HuH-7 (cell line): ENCODE results near the gene EFNA3.

ENCODE experiments used
- DNase-seq: peaks from one replicate; pipeline ENCODE4 v3.0.0; 2011; ENCODE audit warnings: low spot score

The EFNA3 gene

DNA sequence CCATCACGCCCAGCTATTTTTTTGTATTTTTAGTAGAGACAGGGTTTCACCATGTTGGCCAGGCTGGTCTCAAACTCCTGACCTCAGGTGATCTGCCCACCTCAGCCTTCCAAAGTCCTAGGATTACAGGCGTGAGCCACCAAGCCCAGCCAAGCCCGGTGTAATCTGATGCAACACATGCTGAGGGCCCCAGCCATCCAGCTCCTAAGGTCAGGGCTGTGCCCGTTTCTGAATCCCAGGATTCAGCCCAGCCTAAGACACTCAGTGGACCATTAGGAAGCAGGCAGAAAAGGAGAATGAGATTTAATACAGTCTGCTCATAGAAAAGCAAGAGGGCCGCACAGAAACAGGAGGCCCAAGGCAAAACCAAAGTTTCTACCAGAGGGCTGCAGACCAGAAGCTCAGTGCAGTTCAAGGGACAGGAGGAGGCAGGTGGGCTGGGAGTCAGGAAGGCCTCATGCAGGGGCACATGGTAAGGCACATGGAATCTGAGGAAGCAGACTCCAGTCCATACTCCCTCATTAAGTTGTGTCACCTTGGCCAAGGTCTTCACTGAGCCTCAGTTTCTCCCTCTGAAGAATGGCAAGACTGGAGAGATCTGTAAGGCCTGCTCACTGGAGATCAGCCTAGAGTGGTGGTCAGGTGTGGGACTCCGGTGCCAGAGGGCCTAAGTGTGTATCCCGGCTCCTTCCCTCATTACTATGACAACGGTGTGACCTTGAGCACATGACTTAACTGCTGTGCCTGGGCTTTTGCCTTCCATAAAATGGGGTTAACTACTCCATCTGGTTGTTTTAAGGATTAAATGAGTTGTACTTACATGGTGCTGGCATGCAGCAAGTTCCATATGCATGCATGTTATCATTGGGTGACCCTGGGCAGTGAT, 29.9 kb upstream of the EFNA3 start:
- DNase-seq, result peak; percentile 71

DNA sequence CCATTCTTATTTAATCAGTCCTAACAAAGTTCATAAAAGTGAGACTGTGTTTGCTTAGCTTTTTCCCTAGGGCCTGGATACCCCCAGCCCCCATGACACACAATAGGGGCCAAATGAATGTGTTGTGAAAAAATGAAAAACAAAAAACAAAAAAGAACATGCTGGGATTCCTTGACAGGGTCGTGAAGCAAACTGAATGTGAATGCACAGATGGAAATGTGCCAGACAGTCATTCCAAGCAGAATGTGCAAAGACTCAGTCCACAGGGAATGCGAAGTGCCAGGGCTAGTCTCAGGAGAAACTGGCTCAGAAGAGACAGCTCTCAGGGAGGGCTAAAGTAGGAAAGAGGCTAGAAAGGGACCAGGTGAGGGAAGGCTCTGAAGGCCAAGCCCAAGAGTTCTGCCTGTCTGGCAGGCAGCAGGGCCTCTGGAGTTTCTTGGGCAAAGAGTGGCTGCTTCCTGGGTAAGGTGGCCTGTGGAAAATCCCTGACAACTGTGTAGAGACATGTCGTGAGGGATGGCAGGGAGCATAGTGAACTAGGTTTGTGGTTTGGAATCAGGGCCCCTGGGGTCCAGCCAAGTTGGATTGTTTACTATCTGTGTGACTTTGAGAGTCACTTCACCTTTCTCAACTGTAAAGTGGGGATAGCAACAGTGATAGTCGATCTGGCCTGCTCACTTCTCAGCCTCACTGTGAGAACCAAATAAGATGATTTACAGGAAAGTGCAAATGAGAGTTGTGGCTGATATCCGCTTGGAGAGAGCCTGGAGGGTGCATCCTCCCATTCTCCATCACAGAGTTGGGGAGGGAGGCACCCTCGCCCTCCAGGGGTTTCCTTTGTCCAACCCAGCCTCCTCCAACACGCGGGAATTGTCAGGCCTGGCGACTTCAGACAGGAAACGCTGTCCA, 28.7 kb upstream of the EFNA3 start:
- DNase-seq, result peak; percentile 43

DNA sequence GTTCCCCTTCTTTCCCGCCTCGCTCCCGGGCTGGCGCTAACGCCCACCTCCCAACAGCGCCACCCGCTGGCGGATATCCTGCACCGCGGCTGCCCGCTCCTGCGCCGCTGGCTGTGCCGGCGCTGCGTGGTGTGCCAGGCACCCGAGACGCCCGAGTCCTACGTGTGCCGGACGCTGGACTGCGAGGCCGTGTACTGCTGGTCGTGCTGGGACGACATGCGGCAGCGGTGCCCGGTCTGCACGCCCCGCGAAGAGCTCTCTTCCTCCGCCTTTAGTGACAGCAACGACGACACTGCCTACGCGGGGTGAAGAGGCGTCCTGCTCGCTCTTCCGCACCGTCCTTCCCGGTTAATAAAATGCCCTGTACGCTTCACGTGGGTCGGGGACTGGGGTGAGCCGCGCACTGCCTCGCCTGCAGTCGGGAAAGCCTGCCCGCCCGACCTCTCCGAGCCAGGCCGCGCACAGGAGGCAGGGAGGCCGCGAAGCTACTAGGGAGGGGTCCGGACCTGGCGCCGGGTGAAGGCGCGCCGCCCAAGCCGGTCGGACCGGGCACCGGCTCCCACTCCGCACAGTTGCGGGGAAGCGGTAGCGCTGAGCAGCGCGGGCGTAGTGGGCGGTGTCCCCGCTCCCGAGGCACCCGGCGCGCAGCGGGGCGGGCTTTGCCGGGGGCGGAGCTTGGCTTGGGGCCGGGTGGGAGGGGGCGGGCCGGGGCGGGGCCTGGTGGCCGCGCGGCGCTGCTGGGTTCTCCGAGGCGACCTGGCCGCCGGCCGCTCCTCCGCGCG, 27.9 kb upstream of the EFNA3 start, which contains the start of gene ADAM15:
TSS of gene ADAM15 (plus strand) at position 757 of the 782 bp plus-strand sequence. CDS start 71 bp downstream, outside the sequence.
- DNase-seq, result peak; percentile 98

DNA sequence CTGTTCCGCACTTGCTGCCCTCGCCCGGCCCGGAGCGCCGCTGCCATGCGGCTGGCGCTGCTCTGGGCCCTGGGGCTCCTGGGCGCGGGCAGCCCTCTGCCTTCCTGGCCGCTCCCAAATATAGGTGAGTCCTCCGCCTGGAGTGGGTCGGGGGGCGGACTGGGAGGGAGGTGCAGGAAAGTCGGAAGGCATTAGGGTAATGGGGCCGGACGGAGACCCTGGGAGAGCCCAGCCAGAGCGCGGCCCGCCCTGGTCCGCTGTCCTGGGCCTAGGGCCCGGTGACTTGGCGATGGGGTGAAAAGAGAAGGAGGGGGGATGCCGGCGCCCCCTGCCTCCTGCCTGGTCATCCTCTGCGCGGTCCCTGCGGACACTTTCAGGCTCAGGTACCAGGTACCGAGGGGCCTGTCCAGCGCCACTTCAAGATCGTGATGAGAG, 27.3 kb upstream of the EFNA3 start:
- peak; percentile 40 for DNase-seq

DNA sequence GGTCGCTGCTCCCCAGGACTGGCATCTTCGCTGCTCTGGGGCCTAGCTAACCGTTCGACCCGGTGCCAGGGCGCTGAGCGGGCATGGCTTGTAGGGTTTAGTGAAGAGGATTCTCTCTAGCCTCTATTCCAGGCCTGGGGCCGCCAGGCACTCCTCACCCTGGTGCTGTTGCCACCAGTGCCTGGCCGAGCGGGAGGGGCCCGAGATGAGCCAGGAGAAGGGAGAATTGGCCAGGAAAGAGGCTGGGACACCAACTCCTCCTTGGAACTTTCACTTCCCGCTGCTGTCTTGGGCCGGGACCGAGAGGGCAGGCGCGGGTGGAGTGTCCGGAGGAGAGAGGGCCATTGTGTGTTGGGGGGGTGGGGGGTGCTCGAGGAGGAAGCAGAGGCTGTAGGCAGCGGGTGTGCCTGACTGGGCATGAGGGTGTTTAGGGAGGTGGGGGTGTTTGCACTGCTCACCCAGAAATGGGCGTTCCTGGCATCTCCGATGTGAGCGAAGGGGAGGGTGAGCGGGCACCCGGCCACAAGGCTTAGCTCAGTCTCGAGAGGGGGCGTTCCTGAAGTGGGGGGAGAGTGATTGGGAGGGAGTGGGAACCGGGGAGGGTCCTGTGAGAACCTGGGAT, 26.7 kb upstream of the EFNA3 start:
- peak; percentile 42 for DNase-seq

DNA sequence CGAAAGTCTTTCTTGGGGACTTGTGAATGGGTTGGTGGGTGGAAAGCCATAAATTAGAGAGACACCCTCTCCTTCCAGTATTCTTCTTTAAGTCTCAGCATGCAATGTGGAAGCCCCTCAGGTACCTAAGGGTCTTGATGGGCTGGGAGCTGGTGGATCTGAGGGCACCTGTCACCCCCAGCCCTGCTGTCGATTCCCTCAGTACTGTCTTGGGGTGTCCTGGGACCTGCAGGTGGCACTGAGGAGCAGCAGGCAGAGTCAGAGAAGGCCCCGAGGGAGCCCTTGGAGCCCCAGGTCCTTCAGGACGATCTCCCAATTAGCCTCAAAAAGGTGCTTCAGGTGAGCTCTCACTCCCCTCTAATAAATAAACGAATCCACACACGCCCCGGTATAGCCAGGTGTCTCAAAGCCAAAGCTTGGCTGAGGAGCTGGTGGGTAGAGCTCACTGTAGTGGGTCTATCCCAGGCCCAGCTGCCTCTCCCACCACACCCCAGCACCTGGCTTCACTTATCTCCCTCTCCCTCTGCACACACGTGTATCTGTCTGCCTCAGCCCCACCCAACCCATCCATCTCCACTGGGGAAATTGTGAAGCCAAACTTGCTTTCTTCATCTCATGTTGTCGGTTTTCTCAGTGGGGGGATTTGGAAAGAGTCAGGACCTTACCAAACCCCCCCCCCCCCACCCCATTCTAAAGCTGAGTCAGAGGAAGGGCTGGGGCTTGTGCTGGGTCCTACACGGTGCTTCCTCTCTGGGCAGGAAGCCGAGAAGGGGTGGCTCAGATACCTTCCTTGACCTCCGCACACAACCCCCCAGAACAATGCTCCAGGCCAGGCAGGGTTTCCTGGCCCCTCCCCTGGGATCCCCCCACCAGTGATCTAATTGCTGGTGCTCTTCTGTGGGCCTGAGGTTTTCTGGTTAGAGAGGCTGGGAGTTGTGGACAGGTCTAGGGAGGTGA, 25.9 kb upstream of the EFNA3 start:
- DNase-seq, result no peak

GRCh38 chr1:155053531-155054105, 25.0 kb upstream of the EFNA3 start:
- DNase-seq, result no peak

DNA sequence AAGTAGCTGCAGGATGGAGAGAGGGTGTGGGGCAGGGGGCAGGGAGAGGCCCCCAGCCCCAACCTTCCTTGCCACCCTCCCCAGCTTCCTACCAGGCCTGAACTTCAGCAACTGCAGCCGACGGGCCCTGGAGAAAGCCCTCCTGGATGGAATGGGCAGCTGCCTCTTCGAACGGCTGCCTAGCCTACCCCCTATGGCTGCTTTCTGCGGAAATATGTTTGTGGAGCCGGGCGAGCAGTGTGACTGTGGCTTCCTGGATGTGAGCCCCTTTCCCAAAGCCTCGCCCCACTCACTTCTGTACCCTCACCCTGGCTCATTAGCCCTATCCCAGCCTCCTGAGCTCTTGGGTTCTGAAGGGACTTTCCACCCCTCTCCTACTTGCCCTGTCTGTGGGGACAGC, 21.5 kb upstream of the EFNA3 start:
- DNase-seq, result no peak

DNA sequence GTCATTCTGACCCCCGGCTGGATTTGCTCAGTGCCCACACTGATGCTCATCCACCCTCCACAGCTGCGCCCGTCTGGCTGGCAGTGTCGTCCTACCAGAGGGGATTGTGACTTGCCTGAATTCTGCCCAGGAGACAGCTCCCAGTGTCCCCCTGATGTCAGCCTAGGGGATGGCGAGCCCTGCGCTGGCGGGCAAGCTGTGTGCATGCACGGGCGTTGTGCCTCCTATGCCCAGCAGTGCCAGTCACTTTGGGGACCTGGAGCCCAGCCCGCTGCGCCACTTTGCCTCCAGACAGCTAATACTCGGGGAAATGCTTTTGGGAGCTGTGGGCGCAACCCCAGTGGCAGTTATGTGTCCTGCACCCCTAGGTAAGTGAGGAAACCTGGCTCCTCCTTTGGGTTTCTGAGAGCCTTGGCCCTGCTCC, 20.8 kb upstream of the EFNA3 start:
- no peak for DNase-seq

DNA sequence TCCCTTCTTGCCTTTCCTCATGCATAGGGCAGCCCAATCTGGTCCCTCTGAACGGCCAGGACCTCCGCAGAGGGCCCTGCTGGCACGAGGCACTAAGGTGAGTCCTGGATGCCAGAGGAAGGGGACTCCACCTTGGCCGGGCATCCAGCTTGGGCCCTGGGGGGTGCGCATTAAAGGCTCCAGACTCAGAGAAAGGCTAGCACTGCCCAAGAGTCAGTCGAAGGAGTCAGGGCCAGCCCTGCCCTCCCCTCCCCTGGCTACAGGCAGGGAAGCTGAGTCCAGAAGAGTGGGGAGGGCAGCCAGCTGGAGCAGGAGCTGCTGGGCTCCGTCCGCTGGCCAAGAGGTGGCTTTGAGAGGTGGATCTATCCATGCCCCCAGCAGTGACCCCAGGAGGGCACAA, 17.9 kb upstream of the EFNA3 start:
- DNase-seq, result no peak

GRCh38 chr1:155061381-155062150, 17.1 kb upstream of the EFNA3 start:
- peak; percentile 98 for DNase-seq

DNA sequence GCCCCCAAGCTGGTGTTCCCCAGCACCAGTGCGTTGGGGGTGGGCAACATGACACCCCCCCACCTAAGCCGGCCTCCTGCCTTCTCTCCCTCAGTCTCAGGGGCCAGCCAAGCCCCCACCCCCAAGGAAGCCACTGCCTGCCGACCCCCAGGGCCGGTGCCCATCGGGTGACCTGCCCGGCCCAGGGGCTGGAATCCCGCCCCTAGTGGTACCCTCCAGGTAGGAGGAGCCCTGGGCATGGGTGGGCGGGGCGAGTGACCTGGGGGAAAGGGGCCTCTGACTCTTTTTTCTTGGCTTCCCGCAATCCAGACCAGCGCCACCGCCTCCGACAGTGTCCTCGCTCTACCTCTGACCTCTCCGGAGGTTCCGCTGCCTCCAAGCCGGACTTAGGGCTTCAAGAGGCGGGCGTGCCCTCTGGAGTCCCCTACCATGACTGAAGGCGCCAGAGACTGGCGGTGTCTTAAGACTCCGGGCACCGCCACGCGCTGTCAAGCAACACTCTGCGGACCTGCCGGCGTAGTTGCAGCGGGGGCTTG, 16.4 kb upstream of the EFNA3 start:
- DNase-seq, result peak; percentile 95

DNA sequence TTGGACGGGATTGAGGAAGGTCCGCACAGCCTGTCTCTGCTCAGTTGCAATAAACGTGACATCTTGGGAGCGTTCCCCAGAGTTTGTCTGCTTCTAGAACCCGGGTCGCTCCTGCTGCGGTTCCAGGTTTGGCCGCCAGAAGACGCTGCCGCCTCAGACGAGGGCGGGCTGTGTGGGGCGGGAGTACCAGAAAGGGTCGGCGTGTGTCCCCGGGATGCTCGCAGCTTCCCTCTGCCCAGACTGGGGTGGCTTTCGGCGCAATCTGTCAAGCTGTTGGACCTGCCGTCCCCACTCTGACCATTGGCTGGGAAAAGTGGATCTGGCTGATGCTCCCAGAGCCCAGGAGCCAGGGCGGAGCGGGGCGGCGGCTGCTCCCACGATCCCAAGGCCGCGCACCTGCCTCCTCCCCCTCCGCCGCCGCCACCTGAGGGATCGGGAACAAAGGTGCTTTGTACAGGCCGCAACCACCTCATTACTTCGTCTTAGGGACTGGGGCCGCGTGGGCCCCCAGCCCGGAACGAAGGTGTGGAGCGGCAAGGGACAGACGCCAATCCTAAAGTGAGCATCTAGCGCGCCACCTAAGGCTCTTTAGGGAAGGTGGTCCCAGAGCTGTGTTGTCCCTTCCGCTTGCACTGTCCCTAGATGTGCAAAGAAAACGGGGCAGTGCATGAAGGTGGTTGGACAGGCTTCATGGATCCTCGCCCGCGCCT, 15.8 kb upstream of the EFNA3 start:
- peak; percentile 96 for DNase-seq

- DNase-seq, result peak; percentile 99
Measured at GRCh38 chr1:155063550-155064110, 15.0 kb upstream of the EFNA3 start, which contains the start of gene EFNA4. Gene EFNA4, plus strand, starts transcription at chr1:155063740. Its CDS starts 84 bp downstream, at chr1:155063824.

- no peak for DNase-seq
Measured at GRCh38 chr1:155064111-155064831, 14.4 kb upstream of the EFNA3 start.

- no peak for DNase-seq
Measured at GRCh38 chr1:155064832-155065429, 13.7 kb upstream of the EFNA3 start.

- DNase-seq, result no peak
Measured at GRCh38 chr1:155066777-155067176, 11.9 kb upstream of the EFNA3 start.
